H54 (cell line): ENCODE data around the gene LIN7A.

Experiments used
- DNase-seq: peaks from one replicate; pipeline ENCODE4 v3.0.0; 2011; ENCODE audit warnings: low spot score, mixed read lengths; ENCODE audit not compliant: insufficient read length
- FAIRE-seq: peaks from 3 replicates; lab custom pipeline; 2011; peaks lifted over from hg19 to GRCh38; lab: Jason Lieb, UNC
- POLR2A ChIP-seq: IDR thresholded peaks from 2 replicates; pipeline ENCODE4 v1.6.1; 2011; ENCODE audit warnings: low read depth, mild to moderate bottlenecking, low read length

Gene LIN7A

GRCh38 chr12:80756875-80757274 is 180.9 kb downstream of the LIN7A start:
- FAIRE-seq = peak; percentile 27
- no peak for DNase-seq

GRCh38 chr12:80754274-80754673 is 183.5 kb downstream of the LIN7A start:
- DNase-seq (no peak), FAIRE-seq (no peak)
- TF ChIP-seq POLR2A = no peak

More at GRCh38 chr12:80756875-80757274, 180.9 kb downstream of the LIN7A start:
- no peak for TF ChIP-seq POLR2A

GRCh38 chr12:80752464-80752863 is 185.3 kb downstream of the LIN7A start:
- FAIRE-seq = no peak

GRCh38 chr12:80749456-80749855 is 188.3 kb downstream of the LIN7A start:
- no peak for TF ChIP-seq POLR2A
- DNase-seq (no peak), FAIRE-seq (no peak)

More at GRCh38 chr12:80752464-80752863, 185.3 kb downstream of the LIN7A start:
- no peak for TF ChIP-seq POLR2A
- no peak for DNase-seq

GRCh38 chr12:80747800-80748199 is 189.9 kb downstream of the LIN7A start:
- FAIRE-seq (no peak), DNase-seq (no peak)
- no peak for TF ChIP-seq POLR2A

- TF ChIP-seq POLR2A = no peak
- no peak for DNase-seq
- no peak for FAIRE-seq
These were observed 191.8 kb downstream of the LIN7A start for GRCh38 chr12:80745851-80746505.
